ENCODE results near the gene ACYP2. TPM values are rescaled to one million over a fixed set of nuclear protein-coding genes. Genes with fewer than 3 reads are reported as not detected.

ACYP2 gene
- total RNA-seq, 1 experiment from 2014 or later = 10.9 TPM

GRCh38 chr2:54336977-54337255 is 221.5 kb downstream of the ACYP2 start:
- H3K27ac Mint-ChIP-seq (ENCODE audit: unreplicated experiment) = no peak overlapping the region
- no peak for DNase-seq
- intact Hi-C loops (cut with micrococcal nuclease; ENCODE audit: unreplicated experiment) = loop anchor here (10.0 kb wide), 1 partner anchor 118 kb away; the partner anchor contains the start of gene SPTBN1
- no peaks in the 10 kb centered on the region for H3K36me3 Mint-ChIP-seq (ENCODE audit: insufficient read depth, unreplicated experiment)
- no peak overlapping the region for H3K4me3 Mint-ChIP-seq (ENCODE audit: low read depth, unreplicated experiment)
- H3K9me3 Mint-ChIP-seq (ENCODE audit: low read depth, unreplicated experiment) = no peaks in the 10 kb centered on the region
- CTCF ChIA-PET = no interaction called here
- no TSS peak for BruUV-seq (replicated peaks)
- H3K4me1 Mint-ChIP-seq (ENCODE audit: low read depth, unreplicated experiment) = no peaks in the 10 kb centered on the region
- H3K27me3 Mint-ChIP-seq (ENCODE audit: unreplicated experiment) = no peaks in the 10 kb centered on the region
- TF ChIP-seq CTCF (IDR thresholded peaks at IDR 0.05; ENCODE audit: unreplicated experiment) = no peak

- Mint-ChIP-seq H3K4me3 (ENCODE audit: low read depth, unreplicated experiment) (no peak overlapping the region), H3K27me3 (ENCODE audit: unreplicated experiment) (peaks cover 8% of the 10 kb centered on the region), H3K4me1 (ENCODE audit: low read depth, unreplicated experiment) (no peaks in the 10 kb centered on the region), H3K9me3 (ENCODE audit: low read depth, unreplicated experiment) (no peaks in the 10 kb centered on the region), H3K27ac (ENCODE audit: unreplicated experiment) (no peak overlapping the region), H3K36me3 (ENCODE audit: insufficient read depth, unreplicated experiment) (no peaks in the 10 kb centered on the region)
- DNase-seq = no peak
- CTCF ChIA-PET = interaction anchor here (0.6 kb wide), 1 partner anchor 190 kb away, joined by 4 read pairs; no protein-coding TSS in a partner anchor
- BruUV-seq (replicated peaks) = no TSS peak
- intact Hi-C loops (cut with micrococcal nuclease; ENCODE audit: unreplicated experiment) = no loop called here
- TF ChIP-seq CTCF (IDR thresholded peaks at IDR 0.05; ENCODE audit: unreplicated experiment) = no peak
Observed at GRCh38 chr2:54341656-54342055, 226.2 kb downstream of the ACYP2 start.

DNA sequence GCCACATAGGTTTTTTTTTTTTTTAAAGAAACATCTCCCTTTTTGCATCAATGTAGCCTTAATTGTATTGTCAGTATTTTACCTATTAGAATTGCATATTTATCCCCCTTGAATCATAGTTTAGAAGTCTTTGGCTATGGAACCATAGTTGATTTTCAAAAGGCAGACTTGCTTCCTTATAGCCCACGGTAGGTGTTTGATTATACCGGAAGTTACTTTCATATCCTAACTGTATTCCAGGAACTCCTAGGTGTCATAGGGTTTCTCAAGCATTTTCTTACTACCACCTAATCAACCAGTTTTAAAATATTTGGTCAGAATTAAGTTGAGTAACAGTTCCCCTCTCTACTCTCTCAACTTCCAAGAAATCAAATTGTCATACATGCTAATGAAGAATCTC is 227.2 kb downstream of the ACYP2 start:
- Mint-ChIP-seq H3K4me3 (ENCODE audit: low read depth, unreplicated experiment) (no peak overlapping the region), H3K4me1 (ENCODE audit: low read depth, unreplicated experiment) (no peaks in the 10 kb centered on the region), H3K9me3 (ENCODE audit: low read depth, unreplicated experiment) (no peaks in the 10 kb centered on the region), H3K36me3 (ENCODE audit: insufficient read depth, unreplicated experiment) (no peaks in the 10 kb centered on the region), H3K27ac (ENCODE audit: unreplicated experiment) (no peak overlapping the region), H3K27me3 (ENCODE audit: unreplicated experiment) (peaks cover 15% of the 10 kb centered on the region)
- BruUV-seq (replicated peaks) = no TSS peak
- no peak for DNase-seq
- CTCF ChIA-PET = no interaction called here
- intact Hi-C loops (cut with micrococcal nuclease; ENCODE audit: unreplicated experiment) = no loop called here
- no peak for TF ChIP-seq CTCF (IDR thresholded peaks at IDR 0.05; ENCODE audit: unreplicated experiment)

- no TSS peak for BruUV-seq (replicated peaks)
- Mint-ChIP-seq H3K27me3 (ENCODE audit: unreplicated experiment) (peaks cover 15% of the 10 kb centered on the region), H3K9me3 (ENCODE audit: low read depth, unreplicated experiment) (no peaks in the 10 kb centered on the region), H3K27ac (ENCODE audit: unreplicated experiment) (no peak overlapping the region), H3K36me3 (ENCODE audit: insufficient read depth, unreplicated experiment) (no peaks in the 10 kb centered on the region), H3K4me3 (ENCODE audit: low read depth, unreplicated experiment) (no peak overlapping the region), H3K4me1 (ENCODE audit: low read depth, unreplicated experiment) (no peaks in the 10 kb centered on the region)
- intact Hi-C loops (cut with micrococcal nuclease; ENCODE audit: unreplicated experiment) = no loop called here
- DNase-seq = no peak
- no peak for TF ChIP-seq CTCF (IDR thresholded peaks at IDR 0.05; ENCODE audit: unreplicated experiment)
- CTCF ChIA-PET = no interaction called here
Observed at GRCh38 chr2:54347622-54348021, 232.2 kb downstream of the ACYP2 start.

DNA sequence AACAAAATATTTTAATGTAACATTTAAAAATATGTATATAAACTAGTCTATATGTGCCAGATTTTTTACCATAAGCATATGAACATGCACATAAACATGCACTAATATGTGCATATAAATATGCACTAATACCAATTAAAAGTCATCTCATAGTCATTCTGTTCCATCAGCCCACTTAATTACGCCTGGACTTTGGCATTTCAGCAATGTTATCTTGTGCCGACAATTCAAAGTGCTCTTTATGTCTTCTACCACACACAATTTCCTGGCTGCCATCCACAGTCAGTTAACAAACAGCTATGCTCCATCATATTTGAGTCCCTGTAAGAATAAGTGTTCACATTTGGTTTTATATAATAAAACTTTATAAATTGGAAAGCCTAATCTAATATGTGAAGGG is 233.2 kb downstream of the ACYP2 start:
- intact Hi-C loops (cut with micrococcal nuclease; ENCODE audit: unreplicated experiment) = no loop called here
- CTCF ChIA-PET = no interaction called here
- BruUV-seq (replicated peaks) = no TSS peak
- Mint-ChIP-seq H3K36me3 (ENCODE audit: insufficient read depth, unreplicated experiment) (no peaks in the 10 kb centered on the region), H3K27ac (ENCODE audit: unreplicated experiment) (no peak overlapping the region), H3K27me3 (ENCODE audit: unreplicated experiment) (peaks cover 15% of the 10 kb centered on the region), H3K4me3 (ENCODE audit: low read depth, unreplicated experiment) (no peak overlapping the region), H3K9me3 (ENCODE audit: low read depth, unreplicated experiment) (no peaks in the 10 kb centered on the region), H3K4me1 (ENCODE audit: low read depth, unreplicated experiment) (no peaks in the 10 kb centered on the region)
- no peak for DNase-seq
- no peak for TF ChIP-seq CTCF (IDR thresholded peaks at IDR 0.05; ENCODE audit: unreplicated experiment)
